ENCODE data around the gene CYP2C8.

DNA sequence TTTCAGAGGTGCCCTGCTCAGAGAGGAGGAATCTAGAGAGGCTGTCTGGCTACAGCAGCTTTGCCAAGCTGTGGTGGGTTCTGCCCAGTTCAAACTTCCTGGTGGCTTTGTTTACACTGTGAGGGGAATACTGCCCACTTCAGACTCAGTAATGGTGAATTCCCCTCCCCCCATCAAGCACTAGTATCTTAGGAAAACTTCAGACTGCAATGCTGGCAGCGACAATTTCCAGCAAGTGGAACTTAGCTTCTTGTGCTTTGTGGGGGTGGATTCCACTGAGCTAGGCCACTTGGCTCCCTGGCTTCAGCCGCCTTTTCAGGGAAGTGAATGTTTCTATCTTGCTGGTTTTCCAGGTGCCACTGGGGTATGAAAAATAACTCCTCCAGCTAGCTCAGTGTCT is 42.8 kb downstream of the CYP2C8 start:
- TF ChIP-seq, protein P1, sequence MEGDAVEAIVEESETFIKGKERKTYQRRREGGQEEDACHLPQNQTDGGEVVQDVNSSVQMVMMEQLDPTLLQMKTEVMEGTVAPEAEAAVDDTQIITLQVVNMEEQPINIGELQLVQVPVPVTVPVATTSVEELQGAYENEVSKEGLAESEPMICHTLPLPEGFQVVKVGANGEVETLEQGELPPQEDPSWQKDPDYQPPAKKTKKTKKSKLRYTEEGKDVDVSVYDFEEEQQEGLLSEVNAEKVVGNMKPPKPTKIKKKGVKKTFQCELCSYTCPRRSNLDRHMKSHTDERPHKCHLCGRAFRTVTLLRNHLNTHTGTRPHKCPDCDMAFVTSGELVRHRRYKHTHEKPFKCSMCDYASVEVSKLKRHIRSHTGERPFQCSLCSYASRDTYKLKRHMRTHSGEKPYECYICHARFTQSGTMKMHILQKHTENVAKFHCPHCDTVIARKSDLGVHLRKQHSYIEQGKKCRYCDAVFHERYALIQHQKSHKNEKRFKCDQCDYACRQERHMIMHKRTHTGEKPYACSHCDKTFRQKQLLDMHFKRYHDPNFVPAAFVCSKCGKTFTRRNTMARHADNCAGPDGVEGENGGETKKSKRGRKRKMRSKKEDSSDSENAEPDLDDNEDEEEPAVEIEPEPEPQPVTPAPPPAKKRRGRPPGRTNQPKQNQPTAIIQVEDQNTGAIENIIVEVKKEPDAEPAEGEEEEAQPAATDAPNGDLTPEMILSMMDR (IDR thresholded peaks at IDR 0.05; ENCODE audit: low read depth, low read length): no peak
- TF ChIP-seq POLR2A (IDR thresholded peaks at IDR 0.05; ENCODE audit: extremely low read depth, insufficient read length) (no peak), MYC (IDR thresholded peaks at IDR 0.05; ENCODE audit: low read depth, low read length) (no peak)
- TF ChIP-seq, protein P2, sequence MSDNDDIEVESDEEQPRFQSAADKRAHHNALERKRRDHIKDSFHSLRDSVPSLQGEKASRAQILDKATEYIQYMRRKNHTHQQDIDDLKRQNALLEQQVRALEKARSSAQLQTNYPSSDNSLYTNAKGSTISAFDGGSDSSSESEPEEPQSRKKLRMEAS (IDR thresholded peaks at IDR 0.05; ENCODE audit: low read depth, low read length): no peak
